Epithelial cell of umbilical artery (primary cell): Measurements from ENCODE around the gene GFRA1. TPM values are rescaled to one million over a fixed set of nuclear protein-coding genes. Genes with fewer than 3 reads are reported as not detected.

ENCODE experiments used
- total RNA-seq: library from RNA; depleted of rRNA; stranded (reverse); fragments of >200 nt; gene quantifications from 2 replicates; pipeline ENCODE4 v1.2.3, GENCODE V29; 2014

Gene GFRA1, protein sequence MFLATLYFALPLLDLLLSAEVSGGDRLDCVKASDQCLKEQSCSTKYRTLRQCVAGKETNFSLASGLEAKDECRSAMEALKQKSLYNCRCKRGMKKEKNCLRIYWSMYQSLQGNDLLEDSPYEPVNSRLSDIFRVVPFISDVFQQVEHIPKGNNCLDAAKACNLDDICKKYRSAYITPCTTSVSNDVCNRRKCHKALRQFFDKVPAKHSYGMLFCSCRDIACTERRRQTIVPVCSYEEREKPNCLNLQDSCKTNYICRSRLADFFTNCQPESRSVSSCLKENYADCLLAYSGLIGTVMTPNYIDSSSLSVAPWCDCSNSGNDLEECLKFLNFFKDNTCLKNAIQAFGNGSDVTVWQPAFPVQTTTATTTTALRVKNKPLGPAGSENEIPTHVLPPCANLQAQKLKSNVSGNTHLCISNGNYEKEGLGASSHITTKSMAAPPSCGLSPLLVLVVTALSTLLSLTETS
- under 0.01 and 1.8 TPM in 2 replicates for total RNA-seq

DNA sequence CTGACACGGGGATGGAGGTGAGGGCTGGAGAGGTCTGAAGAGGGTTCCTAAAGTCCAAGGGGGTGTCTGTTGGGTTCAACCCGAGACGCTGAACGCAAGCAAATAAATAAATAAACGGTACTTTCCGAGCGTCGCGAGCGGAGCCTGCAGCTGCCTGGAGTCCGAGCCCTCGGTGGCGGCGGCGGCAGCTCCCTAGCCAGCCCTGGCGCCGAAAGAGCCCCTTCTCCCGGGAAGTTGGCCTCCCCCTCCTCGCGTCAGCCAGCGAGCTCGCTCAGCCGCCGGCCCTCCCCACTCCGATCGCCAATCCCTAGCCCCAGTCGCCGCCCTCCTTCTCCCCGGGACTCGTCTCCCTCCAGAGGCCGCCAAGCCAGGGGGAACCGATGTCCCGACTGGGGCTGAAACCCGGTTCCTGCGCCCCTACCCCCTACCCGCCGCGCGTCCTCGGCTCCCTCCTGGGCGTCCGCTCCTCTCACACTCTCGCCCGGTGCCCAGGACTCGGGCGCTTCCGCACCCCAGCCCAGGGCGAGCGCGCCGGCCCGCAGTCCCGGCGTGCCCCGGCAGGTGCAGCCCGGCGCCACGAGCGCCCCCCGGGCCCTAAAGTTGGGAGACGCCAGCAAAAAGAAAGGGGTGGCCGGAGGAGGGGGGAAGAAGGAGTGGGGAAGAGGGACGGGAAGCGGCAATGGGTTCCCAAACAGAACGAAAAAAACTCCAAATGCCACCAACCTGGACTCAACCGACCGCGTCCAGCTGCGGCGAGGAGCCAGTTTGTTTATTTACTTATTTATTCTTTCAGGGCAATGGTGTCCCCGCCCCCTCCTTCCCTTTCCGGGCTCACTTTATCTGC, at the start of gene GFRA1:
Gene GFRA1 (minus strand): TSS at position 767 of the 844 bp plus-strand sequence. CDS start 1,177 bp downstream, outside the sequence.

Other genes with a start within 250 kb of the GFRA1 start
- not detected in 2 replicates for gene CCDC172, start 51.2 kb upstream of the GFRA1 start, total RNA-seq
- not detected in 2 replicates for gene PNLIPRP3, start 154.6 kb upstream of the GFRA1 start, total RNA-seq